NB4 (cell line): Measurements from ENCODE around the gene USP31.

Experiments
- DNase-seq: peaks from one replicate; pipeline ENCODE4 v3.0.0; 2010; ENCODE audit warnings: low read depth
- H3K4me3 ChIP-seq: one replicate; pipeline ENCODE4 v1.5.1; 2011; ENCODE audit warnings: mild to moderate bottlenecking, low read depth, low read length, moderate library complexity
- CTCF ChIP-seq: IDR thresholded peaks from one replicate; pipeline ENCODE4 v1.5.1; 2012; ENCODE audit warnings: low read depth, low read length
- MYC ChIP-seq: IDR thresholded peaks from 2 replicates; pipeline ENCODE4 v1.6.1; 2011; ENCODE audit warnings: low read depth, low read length
- POLR2A ChIP-seq: IDR thresholded peaks from 2 replicates; pipeline ENCODE4 v1.6.1; 2011; ENCODE audit warnings: mild to moderate bottlenecking; ENCODE audit not compliant: insufficient read length; ENCODE audit errors: extremely low read depth
- TF ChIP-seq, protein P1 (sequence below): IDR thresholded peaks from 2 replicates; pipeline ENCODE4 v1.6.1; 2011; ENCODE audit warnings: low read depth, low read length

USP31 gene

DNA sequence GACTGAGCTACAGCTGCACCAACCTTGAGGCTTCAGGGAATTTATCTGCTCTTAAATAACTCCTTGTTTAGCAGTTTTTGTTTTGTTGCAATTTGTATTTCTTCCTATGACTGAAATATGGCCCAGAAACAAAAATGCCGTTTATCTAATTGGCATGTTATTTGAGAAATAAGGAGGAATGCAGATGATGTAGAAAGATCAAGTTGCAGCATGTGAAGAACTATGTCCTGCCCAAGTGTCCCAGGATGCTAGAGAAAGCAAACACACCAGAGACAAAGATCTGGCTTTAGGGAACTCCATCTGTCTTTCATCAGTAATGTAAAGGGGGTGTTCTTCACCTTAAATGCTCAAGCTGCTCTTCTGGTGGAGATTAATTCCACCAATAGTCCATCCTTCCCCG, 29.7 kb downstream of the USP31 start:
- TF ChIP-seq POLR2A (no peak), CTCF (no peak), MYC (no peak)
- TF ChIP-seq, protein P1, sequence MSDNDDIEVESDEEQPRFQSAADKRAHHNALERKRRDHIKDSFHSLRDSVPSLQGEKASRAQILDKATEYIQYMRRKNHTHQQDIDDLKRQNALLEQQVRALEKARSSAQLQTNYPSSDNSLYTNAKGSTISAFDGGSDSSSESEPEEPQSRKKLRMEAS, result no peak
- DNase-seq, result no peak
- no peak overlapping the region for H3K4me3 ChIP-seq

GRCh38 chr16:23114131-23114904, 34.9 kb downstream of the USP31 start:
- TF ChIP-seq MYC (no peak), POLR2A (no peak), CTCF (no peak)
- TF ChIP-seq, protein P1, result no peak

DNA sequence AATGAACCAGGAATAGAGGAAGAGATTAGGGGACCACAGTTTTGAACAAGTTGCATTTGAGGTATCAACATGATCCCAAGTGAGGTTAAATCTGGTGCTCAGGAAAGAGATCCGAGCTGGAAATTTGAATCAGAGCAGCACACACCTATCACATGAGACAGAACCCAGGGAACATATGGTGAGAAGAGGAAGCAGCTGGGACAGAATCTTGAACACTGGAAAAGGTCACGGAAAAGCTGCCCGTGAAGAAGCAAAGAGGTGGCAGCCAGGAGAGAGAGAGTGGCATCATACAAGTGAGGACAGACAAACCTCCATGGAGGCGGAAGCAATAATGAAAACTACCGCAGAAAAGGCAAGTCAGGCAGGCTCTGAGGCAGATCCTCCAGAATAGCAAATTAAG, 36.1 kb downstream of the USP31 start:
- no peak overlapping the region for H3K4me3 ChIP-seq
- TF ChIP-seq POLR2A, result no peak
- DNase-seq, result no peak

More at GRCh38 chr16:23114131-23114904, 34.9 kb downstream of the USP31 start:
- no peak overlapping the region for H3K4me3 ChIP-seq
- no peak for DNase-seq

- H3K4me3 ChIP-seq, result no peak overlapping the region
- DNase-seq, result no peak
- TF ChIP-seq MYC, result no peak
- TF ChIP-seq POLR2A, result no peak
- no peak for TF ChIP-seq CTCF
- TF ChIP-seq, protein P1, result no peak
Observed at GRCh38 chr16:23110257-23110899, 38.9 kb downstream of the USP31 start.

GRCh38 chr16:23107936-23108335, 41.3 kb downstream of the USP31 start:
- H3K4me3 ChIP-seq, result no peak overlapping the region
- DNase-seq, result no peak
- TF ChIP-seq POLR2A, result no peak
- TF ChIP-seq MYC, result no peak
- no peak for TF ChIP-seq CTCF
- TF ChIP-seq, protein P1, result no peak

- DNase-seq, result no peak
- no peak overlapping the region for H3K4me3 ChIP-seq
- no peak for TF ChIP-seq MYC
- TF ChIP-seq POLR2A, result no peak
- no peak for TF ChIP-seq CTCF
- TF ChIP-seq, protein P1, result no peak
Observed at GRCh38 chr16:23107117-23107516, 42.1 kb downstream of the USP31 start.
